ENCODE measurements around the gene PRDX5. TPM values are rescaled to one million over a fixed set of nuclear protein-coding genes. Genes with fewer than 3 reads are reported as not detected.
A peak's percentile ranks its signal among the peaks of the same experiment; 100 is the strongest.

Gene PRDX5
- total and polyA plus RNA-seq, 2 experiments from 2014 or later, result 260 to 436 TPM

GRCh38 chr11:64362339-64362738 is 44.4 kb downstream of the PRDX5 start:
- no peaks in the 10 kb centered on the region for H3K9me2 ChIP-seq (ENCODE audit: insufficient read depth)
- peaks cover 22% of the 10 kb centered on the region; the same call in 1 of the 2 replicates for H3K36me3 ChIP-seq (ENCODE audit: low read depth)
- H3K9me3 ChIP-seq (ENCODE audit: low read depth), result no peaks in the 10 kb centered on the region
- H4K20me1 ChIP-seq (ENCODE audit: insufficient read depth), result no peaks in the 10 kb centered on the region
- DNase-seq, result no peak
- TF ChIP-seq EZH2 (IDR thresholded peaks at IDR 0.05; ENCODE audit: insufficient read depth, poor library complexity, severe bottlenecking), result no peak
- no peak for TF ChIP-seq EZH2phosphoT487 (IDR thresholded peaks at IDR 0.05; ENCODE audit: insufficient read depth, low read depth)
- in situ Hi-C loops (cut with MboI), result no loop called here
- no peaks in the 10 kb centered on the region for H3K27me3 ChIP-seq (replicated peaks; ENCODE audit: insufficient read depth)
- WGBS, 2 experiments (ENCODE audit: low coverage in 1 of 2, low lambda C conversion rate in 2 of 2, missing lambda C conversion rate in 2 of 2), result 91 to 94% methylated on average over 10 of the region's 10 CpGs
- H3K4me3 ChIP-seq, result no peak overlapping the region
- no peak overlapping the region for H2AFZ ChIP-seq
- peaks cover 13% of the 10 kb centered on the region for H3K79me2 ChIP-seq (ENCODE audit: insufficient read depth)
- H3K27ac ChIP-seq, result no peak overlapping the region
- no peak overlapping the region for H3K4me2 ChIP-seq (ENCODE audit: unreplicated experiment)
- no peak overlapping the region for H3K9ac ChIP-seq
- peaks cover 16% of the 10 kb centered on the region for H3K4me1 ChIP-seq (ENCODE audit: insufficient read depth)
- H3F3A ChIP-seq (ENCODE audit: insufficient read depth), result peaks cover 5% of the 10 kb centered on the region; the same call in 1 of the 2 replicates

- TF ChIP-seq EZH2phosphoT487 (IDR thresholded peaks at IDR 0.05; ENCODE audit: insufficient read depth, low read depth) (no peak), EZH2 (IDR thresholded peaks at IDR 0.05; ENCODE audit: insufficient read depth, poor library complexity, severe bottlenecking) (no peak)
- H2AFZ ChIP-seq, result no peak overlapping the region
- H3K4me3 ChIP-seq, result no peak overlapping the region
- H3K4me2 ChIP-seq (ENCODE audit: unreplicated experiment), result no peak overlapping the region
- no peak for DNase-seq
- peaks cover 9% of the 10 kb centered on the region for H3K79me2 ChIP-seq (ENCODE audit: insufficient read depth)
- H3K36me3 ChIP-seq (ENCODE audit: low read depth), result peaks cover 26% of the 10 kb centered on the region; the same call in 1 of the 2 replicates
- peaks cover 5% of the 10 kb centered on the region; the same call in 1 of the 2 replicates for H3K4me1 ChIP-seq (ENCODE audit: insufficient read depth)
- 96 to 98% methylated on average over 6 of the region's 6 CpGs for WGBS, 2 experiments (ENCODE audit: low coverage in 1 of 2, low lambda C conversion rate in 2 of 2, missing lambda C conversion rate in 2 of 2)
- H3K9ac ChIP-seq, result no peak overlapping the region
- in situ Hi-C loops (cut with MboI), result no loop called here
- no peaks in the 10 kb centered on the region for H3K27me3 ChIP-seq (replicated peaks; ENCODE audit: insufficient read depth)
- no peak overlapping the region for H3K27ac ChIP-seq
- no peaks in the 10 kb centered on the region for H3K9me3 ChIP-seq (ENCODE audit: low read depth)
- peaks cover 5% of the 10 kb centered on the region; the same call in 1 of the 2 replicates for H3F3A ChIP-seq (ENCODE audit: insufficient read depth)
- H4K20me1 ChIP-seq (ENCODE audit: insufficient read depth), result no peaks in the 10 kb centered on the region
- H3K9me2 ChIP-seq (ENCODE audit: insufficient read depth), result no peaks in the 10 kb centered on the region
Measured at GRCh38 chr11:64364435-64364834, 46.5 kb downstream of the PRDX5 start.

GRCh38 chr11:64364911-64365310 is 47.0 kb downstream of the PRDX5 start:
- peak; percentile 31 for DNase-seq

GRCh38 chr11:64366751-64367150 is 48.8 kb downstream of the PRDX5 start:
- peak; percentile 45 for DNase-seq

More at GRCh38 chr11:64364911-64365310, 47.0 kb downstream of the PRDX5 start:
- TF ChIP-seq EZH2phosphoT487 (IDR thresholded peaks at IDR 0.05; ENCODE audit: insufficient read depth, low read depth) (no peak), EZH2 (IDR thresholded peaks at IDR 0.05; ENCODE audit: insufficient read depth, poor library complexity, severe bottlenecking) (no peak)
- Histone ChIP-seq H2AFZ (no peak overlapping the region), H3K27ac (no peak overlapping the region), H3K9ac (no peak overlapping the region), H3F3A (ENCODE audit: insufficient read depth) (peaks cover 5% of the 10 kb centered on the region; the same call in 1 of the 2 replicates), H3K4me2 (ENCODE audit: unreplicated experiment) (no peak overlapping the region), H3K9me3 (ENCODE audit: low read depth) (no peaks in the 10 kb centered on the region), H4K20me1 (ENCODE audit: insufficient read depth) (no peaks in the 10 kb centered on the region), H3K27me3 (replicated peaks; ENCODE audit: insufficient read depth) (no peaks in the 10 kb centered on the region), H3K4me1 (ENCODE audit: insufficient read depth) (peaks cover 5% of the 10 kb centered on the region; the same call in 1 of the 2 replicates), H3K9me2 (ENCODE audit: insufficient read depth) (no peaks in the 10 kb centered on the region), H3K4me3 (no peak overlapping the region), H3K79me2 (ENCODE audit: insufficient read depth) (peaks cover 4% of the 10 kb centered on the region; the same call in 1 of the 2 replicates), H3K36me3 (ENCODE audit: low read depth) (peaks cover 26% of the 10 kb centered on the region; the same call in 1 of the 2 replicates)
- in situ Hi-C loops (cut with MboI), result no loop called here
- 76 to 80% methylated on average over 3 to 4 of the region's 4 CpGs for WGBS, 2 experiments (ENCODE audit: low coverage in 1 of 2, low lambda C conversion rate in 2 of 2, missing lambda C conversion rate in 2 of 2)

More at GRCh38 chr11:64366751-64367150, 48.8 kb downstream of the PRDX5 start:
- Histone ChIP-seq H3K4me1 (ENCODE audit: insufficient read depth) (peaks cover 5% of the 10 kb centered on the region; the same call in 1 of the 2 replicates), H3K36me3 (ENCODE audit: low read depth) (peaks cover 26% of the 10 kb centered on the region; the same call in 1 of the 2 replicates), H3K9me3 (ENCODE audit: low read depth) (no peaks in the 10 kb centered on the region), H3K27me3 (replicated peaks; ENCODE audit: insufficient read depth) (no peaks in the 10 kb centered on the region), H3K27ac (no peak overlapping the region), H3K9ac (no peak overlapping the region), H4K20me1 (ENCODE audit: insufficient read depth) (no peaks in the 10 kb centered on the region), H3K9me2 (ENCODE audit: insufficient read depth) (no peaks in the 10 kb centered on the region), H3K79me2 (ENCODE audit: insufficient read depth) (no peaks in the 10 kb centered on the region), H2AFZ (no peak overlapping the region), H3K4me3 (no peak overlapping the region), H3K4me2 (ENCODE audit: unreplicated experiment) (no peak overlapping the region), H3F3A (ENCODE audit: insufficient read depth) (peaks cover 5% of the 10 kb centered on the region; the same call in 1 of the 2 replicates)
- in situ Hi-C loops (cut with MboI), result no loop called here
- WGBS, 2 experiments (ENCODE audit: low coverage in 1 of 2, low lambda C conversion rate in 2 of 2, missing lambda C conversion rate in 2 of 2), result 83 to 85% methylated on average over 1 of the region's 1 CpG
- TF ChIP-seq EZH2 (IDR thresholded peaks at IDR 0.05; ENCODE audit: insufficient read depth, poor library complexity, severe bottlenecking) (no peak), EZH2phosphoT487 (IDR thresholded peaks at IDR 0.05; ENCODE audit: insufficient read depth, low read depth) (no peak)

Measured in GM23248 (cell line).